Mesendoderm (in vitro differentiated cells): ENCODE data around the gene AKNA.

ENCODE experiments used
- DNase-seq: peaks from one replicate; pipeline ENCODE4 v3.0.0; 2013
- H2AK5ac ChIP-seq: 2 replicates; pipeline ENCODE4 v1.6.1; 2013; ENCODE audit warnings: low read length, inconsistent platforms
- H2BK120ac ChIP-seq: 2 replicates; pipeline ENCODE4 v1.6.1; 2013; ENCODE audit warnings: low read depth, mild to moderate bottlenecking, low read length, moderate library complexity, mixed read lengths
- H2BK15ac ChIP-seq: replicated peaks from 2 replicates; pipeline ENCODE4 v1.6.1; 2013; ENCODE audit warnings: low read depth, mild to moderate bottlenecking, moderate library complexity
- H2BK5ac ChIP-seq: 2 replicates; pipeline ENCODE4 v1.6.1; 2013; ENCODE audit warnings: low read length, inconsistent platforms
- H3K18ac ChIP-seq: 2 replicates; pipeline ENCODE4 v1.6.1; 2013; ENCODE audit warnings: mild to moderate bottlenecking, low read length, mixed read lengths
- H3K23ac ChIP-seq: one replicate; pipeline ENCODE4 v1.6.1; 2013; ENCODE audit warnings: low read length
- H3K27ac ChIP-seq: 2 replicates; pipeline ENCODE4 v1.5.1; 2013; ENCODE audit warnings: low read depth, mild to moderate bottlenecking, inconsistent platforms, low read length, moderate library complexity
- H3K27me3 ChIP-seq: 2 replicates; pipeline ENCODE4 v1.6.1; 2013; ENCODE audit warnings: low read length, control low read depth, mild to moderate bottlenecking, inconsistent platforms; ENCODE audit not compliant: insufficient read depth, poor library complexity
- H3K36me3 ChIP-seq: 2 replicates; pipeline ENCODE4 v1.6.1; 2013; ENCODE audit warnings: low read length, inconsistent platforms; ENCODE audit not compliant: control insufficient read depth, insufficient read depth
- H3K4ac ChIP-seq: one replicate; pipeline ENCODE4 v1.6.1; 2013; ENCODE audit warnings: low read depth, mild to moderate bottlenecking, low read length, moderate library complexity
- H3K4me1 ChIP-seq: 2 replicates; pipeline ENCODE4 v1.6.1; 2013; ENCODE audit warnings: low read depth, low read length, inconsistent platforms; ENCODE audit not compliant: control insufficient read depth
- H3K4me2 ChIP-seq: 2 replicates; pipeline ENCODE4 v1.6.1; 2013; ENCODE audit warnings: low read length
- H3K4me3 ChIP-seq: 2 replicates; pipeline ENCODE4 v1.5.1; 2013; ENCODE audit warnings: mild to moderate bottlenecking, low read length
- H3K56ac ChIP-seq: one replicate; pipeline ENCODE4 v1.6.1; 2013; ENCODE audit warnings: low read length
- H3K79me1 ChIP-seq: 2 replicates; pipeline ENCODE4 v1.6.1; 2013; ENCODE audit warnings: low read length, inconsistent platforms
- H3K79me2 ChIP-seq: 2 replicates; pipeline ENCODE4 v1.6.1; 2013; ENCODE audit warnings: mild to moderate bottlenecking, low read length; ENCODE audit not compliant: control insufficient read depth, insufficient read depth
- H3K9ac ChIP-seq: 2 replicates; pipeline ENCODE4 v1.6.1; 2013; ENCODE audit warnings: low read length, inconsistent platforms
- H4K5ac ChIP-seq: one replicate; pipeline ENCODE4 v1.6.1; 2013; ENCODE audit warnings: low read length
- H4K8ac ChIP-seq: one replicate; pipeline ENCODE4 v1.6.1; 2013; ENCODE audit warnings: low read depth, mild to moderate bottlenecking, control low read depth, low read length, moderate library complexity
- WGBS: extraction: QIAGEN DNeasy Blood & Tissue Kit; methylation state at CpG from one replicate; pipeline ENCODE4 v1.1.7; 2013; ENCODE audit warnings: low lambda C conversion rate, missing lambda C conversion rate; ENCODE audit not compliant: insufficient coverage; ENCODE audit errors: extremely low coverage; 5-methylcytosine and 5-hydroxymethylcytosine counted together

The AKNA gene

DNA sequence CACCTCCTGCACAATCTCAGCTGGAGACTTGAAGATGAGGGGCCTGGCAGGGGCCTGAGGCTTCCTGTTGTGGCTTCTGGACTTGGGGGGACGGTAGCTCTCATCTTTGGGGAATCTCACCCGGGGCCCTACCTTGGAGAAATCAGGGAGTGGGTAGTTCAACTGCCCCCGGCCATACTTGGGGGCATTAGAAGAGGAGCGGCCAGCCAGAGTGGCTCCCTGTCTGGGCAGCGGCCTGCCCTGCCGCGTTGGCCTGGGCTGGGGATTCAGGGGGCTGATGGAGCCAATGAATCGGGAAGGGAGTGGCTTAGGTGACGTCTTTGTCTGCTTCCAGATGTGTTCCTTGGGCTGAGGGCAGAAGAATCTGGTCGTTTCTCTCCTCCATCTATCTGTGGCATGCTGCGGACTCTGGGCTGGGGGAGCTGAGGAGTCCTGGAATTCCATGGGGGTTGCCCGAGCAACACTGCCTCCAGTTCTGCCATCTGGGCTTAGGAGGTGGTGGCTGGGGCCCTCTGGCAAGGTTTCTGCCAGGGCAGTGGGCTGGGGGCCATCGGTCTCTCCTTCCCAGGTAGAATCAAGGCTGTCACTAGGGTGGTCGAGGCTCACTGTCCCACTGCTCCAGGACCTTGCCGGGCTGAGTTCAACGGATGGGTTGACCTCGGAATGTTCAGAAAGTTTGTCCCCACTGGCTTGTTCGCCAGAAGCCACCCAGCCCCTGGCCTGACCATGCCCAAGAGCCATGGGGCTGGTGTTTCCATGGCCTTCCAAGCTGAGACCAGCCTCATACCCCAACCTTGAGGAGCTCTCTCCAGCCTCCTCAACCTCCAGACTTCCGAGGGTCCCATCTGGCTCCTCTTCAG lies 11.0 kb downstream of the AKNA start:
- no CpG with 5 or more reads among the region's 19 CpGs for WGBS
- Histone ChIP-seq H3K27me3 (no peaks in the 10 kb centered on the region), H3K79me1 (no peaks in the 10 kb centered on the region), H2AK5ac (no peak overlapping the region), H2BK120ac (no peak overlapping the region), H3K4ac (no peak overlapping the region), H3K18ac (no peak overlapping the region), H3K9ac (no peak overlapping the region), H3K23ac (no peak overlapping the region), H4K5ac (no peak overlapping the region), H3K4me1 (peaks cover 5% of the 10 kb centered on the region), H3K36me3 (no peaks in the 10 kb centered on the region), H2BK15ac (no peak overlapping the region), H3K4me3 (no peak overlapping the region), H3K4me2 (no peak overlapping the region), H3K27ac (no peak overlapping the region), H2BK5ac (no peak overlapping the region), H3K56ac (no peak overlapping the region), H3K79me2 (no peaks in the 10 kb centered on the region), H4K8ac (no peak overlapping the region)
- no peak for DNase-seq

DNA sequence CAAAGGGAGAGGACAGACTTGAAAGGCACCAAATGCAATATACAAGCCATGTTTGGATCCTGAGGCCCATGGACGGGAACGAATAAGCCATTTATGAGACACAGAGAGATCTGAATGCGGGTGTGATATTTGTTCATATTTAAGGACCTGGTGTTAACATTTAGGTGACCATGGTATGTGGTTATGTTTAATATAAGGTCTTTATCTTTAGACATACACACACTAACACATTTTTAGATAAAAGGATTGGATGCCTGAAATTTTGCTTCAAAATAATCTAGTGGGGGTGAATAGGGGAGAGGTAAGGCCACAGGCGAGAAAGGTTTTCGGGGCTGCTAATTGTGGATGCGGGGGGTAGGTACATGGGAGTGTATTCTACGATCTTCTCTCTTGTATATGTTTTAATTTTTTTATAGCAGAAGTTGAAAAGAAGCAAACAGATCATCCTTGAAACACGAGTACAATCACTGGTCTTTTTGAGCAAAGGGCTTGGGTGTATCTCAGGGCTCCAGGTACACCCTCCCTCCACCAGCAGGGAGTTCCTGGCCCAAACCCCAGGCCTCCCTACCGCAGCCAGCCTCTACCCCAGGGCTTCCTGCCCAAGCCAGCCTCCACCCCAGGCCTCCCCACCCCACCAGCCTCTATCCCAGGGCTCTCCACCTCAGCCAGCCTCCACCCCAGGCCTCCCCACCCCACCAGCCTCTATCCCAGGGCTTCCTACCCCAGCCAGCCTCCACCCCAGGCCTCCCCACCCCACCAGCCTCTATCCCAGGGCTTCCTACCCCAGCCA lies 12.2 kb downstream of the AKNA start:
- Histone ChIP-seq H2BK5ac (no peak overlapping the region), H3K27me3 (no peaks in the 10 kb centered on the region), H2BK15ac (no peak overlapping the region), H2AK5ac (no peak overlapping the region), H3K79me2 (no peaks in the 10 kb centered on the region), H3K4me1 (peaks cover 16% of the 10 kb centered on the region), H3K79me1 (no peaks in the 10 kb centered on the region), H3K4me3 (no peak overlapping the region), H3K27ac (no peak overlapping the region), H4K8ac (no peak overlapping the region), H3K4me2 (no peak overlapping the region), H3K9ac (no peak overlapping the region), H2BK120ac (no peak overlapping the region), H3K56ac (no peak overlapping the region), H3K36me3 (no peaks in the 10 kb centered on the region), H4K5ac (no peak overlapping the region), H3K4ac (no peak overlapping the region), H3K23ac (no peak overlapping the region), H3K18ac (no peak overlapping the region)
- no peak for DNase-seq
- no CpG with 5 or more reads among the region's 9 CpGs for WGBS

DNA sequence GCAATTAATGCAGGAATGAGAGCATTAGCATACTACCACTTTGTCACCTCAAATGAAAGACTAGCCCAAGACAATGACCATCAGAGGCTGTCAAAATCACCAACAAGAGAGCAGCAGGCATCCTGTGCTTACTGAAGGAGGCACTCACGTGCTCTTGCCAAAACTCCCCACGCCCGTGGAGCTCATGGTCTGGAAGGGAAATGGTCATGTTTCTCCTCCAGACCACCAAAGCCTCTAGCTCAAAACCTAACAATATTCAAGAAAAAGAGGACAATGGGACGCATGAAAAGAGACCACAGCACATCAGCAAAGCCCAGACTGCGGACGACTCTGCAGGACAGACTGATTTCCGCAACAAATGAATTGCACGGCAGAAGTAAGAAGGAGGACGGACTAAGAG lies 12.8 kb downstream of the AKNA start:
- peaks cover 20% of the 10 kb centered on the region for H3K4me1 ChIP-seq
- H3K79me1 ChIP-seq: no peaks in the 10 kb centered on the region
- no peak overlapping the region for H2AK5ac ChIP-seq
- H3K56ac ChIP-seq: no peak overlapping the region
- no peak overlapping the region for H4K5ac ChIP-seq
- no peak overlapping the region for H3K4me3 ChIP-seq
- H3K4ac ChIP-seq: no peak overlapping the region
- H3K79me2 ChIP-seq: no peaks in the 10 kb centered on the region
- no peak overlapping the region for H4K8ac ChIP-seq
- WGBS: no CpG with 5 or more reads among the region's 9 CpGs
- H3K4me2 ChIP-seq: no peak overlapping the region
- no peak overlapping the region for H2BK120ac ChIP-seq
- H3K36me3 ChIP-seq: no peaks in the 10 kb centered on the region
- no peak overlapping the region for H2BK15ac ChIP-seq
- peak; percentile 54 for DNase-seq
- no peak overlapping the region for H3K18ac ChIP-seq
- no peak overlapping the region for H3K27ac ChIP-seq
- H3K27me3 ChIP-seq: no peaks in the 10 kb centered on the region
- H3K9ac ChIP-seq: no peak overlapping the region
- no peak overlapping the region for H3K23ac ChIP-seq
- H2BK5ac ChIP-seq: no peak overlapping the region

DNA sequence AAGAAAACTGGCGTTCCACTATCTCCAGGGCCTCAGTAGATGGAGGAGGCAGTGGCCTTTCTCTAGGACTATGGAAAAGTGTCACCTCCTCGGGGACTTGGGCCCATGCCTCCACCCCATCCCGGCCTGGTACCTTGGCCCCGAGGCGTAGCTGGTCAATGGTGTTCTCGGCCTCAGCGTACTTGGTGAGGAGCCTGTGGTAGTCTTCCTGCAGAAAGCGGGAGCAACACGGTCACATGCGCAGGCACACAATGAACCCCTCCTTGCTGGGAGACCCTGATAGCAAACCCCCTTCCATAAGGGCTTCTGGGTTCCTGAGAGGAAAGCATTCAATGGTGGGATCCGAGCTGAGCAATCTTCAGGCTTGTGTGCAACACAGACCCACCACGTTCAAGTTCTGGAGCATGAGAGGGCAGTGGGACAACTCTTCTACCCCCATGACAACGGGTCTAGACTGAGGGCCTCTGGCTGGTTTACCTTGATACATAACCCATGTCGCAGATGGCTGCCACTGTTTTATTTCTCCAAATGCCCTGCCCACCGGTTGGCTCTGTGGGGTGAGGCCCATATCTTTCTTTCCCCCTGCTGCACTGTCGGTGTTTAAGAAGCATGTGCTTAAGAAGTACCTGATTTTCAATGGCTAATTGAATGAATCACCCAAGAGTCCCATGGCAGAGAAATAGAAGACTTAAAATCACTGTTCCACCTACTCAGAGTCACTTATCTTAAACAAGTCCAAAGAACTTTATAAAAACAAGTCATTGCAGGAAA lies 13.6 kb downstream of the AKNA start:
- Histone ChIP-seq H3K36me3 (no peaks in the 10 kb centered on the region), H3K9ac (no peak overlapping the region)
- DNase-seq: no peak

DNA sequence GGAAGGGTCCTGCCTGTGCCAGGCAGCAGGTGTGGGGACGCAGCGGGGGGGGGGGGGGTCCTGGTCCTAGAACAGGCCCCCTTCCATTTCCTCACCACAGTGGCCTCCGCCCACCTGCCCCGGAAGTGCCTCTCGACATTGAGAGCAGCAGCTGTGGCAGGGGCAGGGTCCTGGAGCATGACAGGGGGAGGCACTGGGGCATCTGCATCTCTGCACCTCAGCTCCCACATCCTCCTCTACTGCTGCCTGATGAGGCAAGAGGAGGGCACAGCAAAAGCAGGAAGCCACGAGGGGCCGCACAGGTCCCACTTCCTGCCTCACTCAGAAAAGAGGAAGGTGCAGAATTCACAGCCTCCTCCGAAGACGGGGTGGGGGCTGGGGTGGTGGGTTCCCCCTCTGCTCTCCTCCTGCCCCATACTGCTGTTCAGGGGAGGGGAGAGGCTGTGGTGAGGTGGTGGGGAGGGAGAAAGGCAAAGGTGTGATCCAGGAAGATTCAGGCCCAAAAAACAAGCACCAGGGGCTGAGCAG lies 14.8 kb downstream of the AKNA start:
- Histone ChIP-seq H4K8ac (no peak overlapping the region), H3K18ac (peak overlapping the region; percentile 8), H3K4ac (no peak overlapping the region), H4K5ac (no peak overlapping the region), H3K79me1 (no peaks in the 10 kb centered on the region), H3K9ac (no peak overlapping the region), H2BK5ac (no peak overlapping the region), H3K56ac (no peak overlapping the region), H3K79me2 (no peaks in the 10 kb centered on the region), H3K4me2 (no peak overlapping the region), H2AK5ac (no peak overlapping the region), H3K23ac (no peak overlapping the region), H3K27ac (no peak overlapping the region), H2BK120ac (no peak overlapping the region), H3K36me3 (no peaks in the 10 kb centered on the region), H3K4me1 (peaks cover 23% of the 10 kb centered on the region), H3K4me3 (no peak overlapping the region), H3K27me3 (no peaks in the 10 kb centered on the region), H2BK15ac (no peak overlapping the region)
- WGBS: no CpG with 5 or more reads among the region's 9 CpGs
- DNase-seq: no peak

More for the DNA sequence above, 13.6 kb downstream of the AKNA start:
- Histone ChIP-seq H3K4me1 (peaks cover 23% of the 10 kb centered on the region), H2BK5ac (no peak overlapping the region), H3K4ac (no peak overlapping the region), H4K8ac (no peak overlapping the region), H3K27me3 (no peaks in the 10 kb centered on the region), H3K4me2 (no peak overlapping the region), H2AK5ac (no peak overlapping the region), H3K79me1 (no peaks in the 10 kb centered on the region), H2BK15ac (no peak overlapping the region), H3K4me3 (no peak overlapping the region), H3K23ac (no peak overlapping the region), H2BK120ac (no peak overlapping the region), H3K56ac (no peak overlapping the region), H3K27ac (no peak overlapping the region), H3K18ac (no peak overlapping the region), H3K79me2 (no peaks in the 10 kb centered on the region), H4K5ac (no peak overlapping the region)
- no CpG with 5 or more reads among the region's 16 CpGs for WGBS
